ENCODE results near the gene CENPN.

The CENPN gene

DNA sequence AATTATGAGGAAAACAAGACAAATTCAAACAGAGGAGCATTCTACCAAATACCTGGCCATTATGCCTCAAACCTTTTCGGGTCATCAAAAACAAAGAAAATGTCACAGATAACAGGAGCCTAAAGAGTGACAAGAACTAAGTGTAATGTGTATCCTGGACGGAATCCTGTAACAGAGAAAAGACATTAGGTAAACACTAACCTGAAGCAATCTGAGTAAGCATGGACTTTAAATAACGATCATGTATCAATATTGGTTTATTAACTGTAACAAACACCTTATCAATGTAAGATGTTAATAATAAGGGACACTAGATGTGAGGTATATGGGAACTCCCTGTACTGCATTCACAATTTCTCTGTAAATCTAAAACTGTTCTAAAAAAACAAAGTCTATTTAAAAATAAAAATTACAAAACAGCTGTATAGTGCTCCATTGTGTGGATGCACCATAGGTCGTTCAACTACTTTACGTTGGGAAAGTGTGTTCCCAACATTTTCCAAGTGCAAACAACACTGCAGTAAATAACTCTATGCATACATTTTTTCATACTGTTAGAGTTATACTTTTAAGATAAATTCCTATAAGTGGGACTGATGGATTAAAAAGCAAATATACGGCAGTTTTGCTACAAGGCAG, 15.1 kb upstream of the CENPN start:
- no peak for DNase-seq (ENCODE audit: low read depth in 3 of 3)

DNA sequence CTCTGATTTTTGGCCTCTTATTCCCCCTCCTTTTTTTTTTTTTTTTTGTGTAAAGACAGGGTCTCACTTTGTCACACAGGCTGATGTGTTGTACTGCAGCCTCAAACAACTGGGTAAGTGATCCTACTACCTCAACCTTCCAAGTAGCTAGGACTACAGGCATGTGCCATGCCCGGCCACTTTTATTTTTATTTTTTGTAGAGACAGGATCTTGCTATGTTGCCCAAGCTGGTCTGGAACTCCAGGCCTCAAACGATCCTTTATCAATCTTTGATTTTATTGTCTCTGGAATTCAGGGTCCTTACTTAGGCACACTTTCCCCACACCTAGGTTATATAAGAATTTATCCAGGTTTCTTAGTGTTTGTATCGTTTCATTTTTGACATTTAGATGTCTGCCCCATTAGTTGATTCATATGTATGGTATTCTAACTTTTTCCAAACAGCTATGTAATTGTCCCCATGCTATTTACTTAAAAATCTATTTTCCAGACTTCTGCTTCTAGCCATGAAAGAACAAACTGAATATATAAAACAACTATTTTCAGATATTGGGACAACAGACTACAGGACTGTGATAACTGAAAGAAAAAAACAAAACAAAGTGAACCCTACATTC, 14.2 kb upstream of the CENPN start:
- no peak for DNase-seq (ENCODE audit: low read depth in 3 of 3)

DNA sequence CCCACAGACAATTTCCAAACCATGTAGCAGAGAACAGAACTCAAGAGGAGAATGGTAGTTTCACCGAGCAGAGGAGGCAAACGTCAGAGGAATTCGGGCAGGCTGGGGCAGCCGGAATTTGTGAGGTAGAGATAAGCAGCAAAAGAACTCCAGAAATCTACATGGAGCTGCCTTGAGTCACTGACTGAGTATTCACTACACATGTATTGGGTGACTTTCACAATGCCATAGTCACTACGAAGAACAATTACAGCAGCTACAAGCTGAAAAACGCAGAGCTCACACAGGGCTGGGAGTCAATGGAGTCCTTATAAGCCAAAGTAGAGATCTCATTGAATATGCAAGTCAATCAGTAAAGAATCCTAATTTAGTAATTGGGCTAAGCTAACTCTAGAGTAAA, 13.7 kb upstream of the CENPN start:
- no peak for DNase-seq (ENCODE audit: low read depth in 3 of 3)

DNA sequence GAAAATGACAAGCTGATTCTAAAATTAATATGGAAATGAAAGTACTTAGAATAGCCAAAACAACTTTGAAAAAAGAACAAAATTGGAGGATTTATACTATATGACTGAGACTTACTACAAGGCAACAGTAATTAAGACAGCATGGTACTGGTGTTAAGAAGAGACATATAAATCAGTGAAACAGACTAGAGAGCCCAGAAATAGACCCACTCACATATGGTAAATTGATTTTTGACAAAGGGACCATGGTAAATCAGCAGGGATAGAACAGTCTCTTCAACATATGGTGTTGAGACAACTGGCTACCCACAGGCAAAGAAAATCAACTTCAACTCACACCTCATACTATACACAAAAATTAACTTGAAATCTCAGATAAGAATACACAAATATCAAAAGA, 13.2 kb upstream of the CENPN start:
- no peak for DNase-seq (ENCODE audit: low read depth in 3 of 3)

DNA sequence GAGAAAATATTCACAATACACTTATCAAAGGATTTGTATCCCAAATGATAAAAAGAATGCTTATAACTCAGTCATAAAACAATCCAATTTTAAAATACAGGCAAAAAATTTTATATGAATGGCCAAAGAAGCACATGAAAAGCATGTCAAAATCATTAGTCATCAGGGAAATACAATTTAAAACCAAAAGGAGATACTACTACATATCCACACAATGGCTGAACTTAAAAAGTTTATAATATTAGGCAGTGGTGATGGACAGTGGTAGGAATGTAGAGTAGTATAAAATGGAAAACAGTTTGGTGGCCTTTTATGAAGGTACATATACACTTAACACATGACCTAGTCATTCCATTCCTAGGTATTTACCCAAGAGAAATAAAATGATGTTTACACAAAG, 12.6 kb upstream of the CENPN start:
- no peak for DNase-seq (ENCODE audit: low read depth in 3 of 3)

DNA sequence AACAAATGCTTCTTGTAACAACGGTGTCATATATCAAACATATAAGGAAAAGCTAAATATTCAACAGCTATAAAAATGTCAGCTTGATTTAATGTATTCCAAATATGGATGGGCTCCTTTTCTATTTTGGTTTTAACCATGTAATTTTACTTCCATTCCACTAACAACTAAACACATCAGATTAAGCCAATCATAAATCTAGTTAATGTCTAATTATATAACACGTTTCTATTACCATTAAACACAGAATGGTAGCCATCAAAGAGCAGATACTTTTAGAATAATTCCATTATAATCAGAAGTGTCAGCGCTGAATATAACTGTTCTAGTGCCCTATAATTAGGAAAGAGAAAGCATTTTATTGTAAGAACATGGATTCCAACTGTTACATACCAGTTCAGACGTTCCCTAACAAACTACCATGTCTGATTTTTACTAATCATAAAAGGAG, 10.3 kb upstream of the CENPN start:
- no peak for DNase-seq (ENCODE audit: low read depth in 3 of 3)

DNA sequence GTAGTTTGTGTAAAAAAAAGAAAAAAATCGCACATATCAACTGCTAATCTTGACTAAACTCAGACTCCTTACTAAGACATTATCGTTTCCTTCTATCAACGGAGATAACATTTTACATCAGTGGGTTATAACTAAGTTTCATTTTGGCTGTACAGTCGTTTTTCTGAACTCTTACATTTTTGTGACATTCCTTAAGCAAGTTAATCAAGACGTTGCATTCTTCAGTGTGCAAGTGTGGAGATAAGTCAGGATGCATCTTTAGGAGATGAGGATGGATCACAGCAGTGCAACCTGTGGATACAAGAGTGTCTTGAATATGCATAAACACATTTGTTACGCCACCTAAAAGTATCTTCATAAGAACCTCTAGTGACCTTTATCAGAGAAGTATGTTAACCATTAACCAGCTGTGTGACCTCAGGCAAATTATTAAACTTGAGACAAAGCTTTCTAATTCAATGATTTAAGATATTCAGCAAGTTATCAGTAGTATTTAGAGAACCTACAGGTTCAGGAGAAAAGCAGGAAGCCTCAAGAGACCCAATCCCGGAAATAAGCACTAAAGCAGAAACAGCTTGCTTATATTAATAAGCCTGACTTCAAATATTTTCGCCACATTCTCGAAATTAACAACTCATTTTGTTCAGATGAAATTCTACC, 9.7 kb upstream of the CENPN start:
- DNase-seq (ENCODE audit: low read depth in 3 of 3), result no peak

DNA sequence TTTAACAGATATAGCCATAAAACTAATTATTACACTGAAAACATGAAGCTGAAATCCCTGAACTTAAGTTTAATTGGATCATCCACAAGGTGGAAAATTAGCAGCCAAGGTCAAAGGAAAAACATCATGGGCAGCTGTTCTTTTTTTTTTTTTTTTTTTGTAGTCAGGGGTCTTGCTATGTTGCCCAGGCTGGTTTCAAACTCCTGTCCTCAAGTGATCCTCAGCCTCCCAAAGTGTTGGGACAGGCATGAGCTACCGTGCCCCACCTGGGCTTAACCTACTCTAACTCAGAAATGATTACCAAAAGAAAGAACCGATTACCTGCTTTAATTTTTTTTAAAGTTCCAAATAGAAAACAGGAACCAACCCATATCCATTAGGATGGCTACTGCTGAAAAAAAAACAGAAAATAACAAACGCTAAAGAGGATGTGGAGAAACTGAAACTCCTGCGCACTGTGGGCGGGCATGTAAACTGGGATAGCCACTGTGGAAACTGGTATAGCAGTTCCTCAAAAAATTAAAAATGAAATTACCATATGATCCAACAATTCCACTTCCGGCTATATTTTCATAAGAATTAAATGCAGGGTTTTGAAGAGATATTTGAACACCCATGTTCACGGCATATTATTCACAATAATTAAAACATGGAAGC, 8.9 kb upstream of the CENPN start:
- no peak for DNase-seq (ENCODE audit: low read depth in 3 of 3)

DNA sequence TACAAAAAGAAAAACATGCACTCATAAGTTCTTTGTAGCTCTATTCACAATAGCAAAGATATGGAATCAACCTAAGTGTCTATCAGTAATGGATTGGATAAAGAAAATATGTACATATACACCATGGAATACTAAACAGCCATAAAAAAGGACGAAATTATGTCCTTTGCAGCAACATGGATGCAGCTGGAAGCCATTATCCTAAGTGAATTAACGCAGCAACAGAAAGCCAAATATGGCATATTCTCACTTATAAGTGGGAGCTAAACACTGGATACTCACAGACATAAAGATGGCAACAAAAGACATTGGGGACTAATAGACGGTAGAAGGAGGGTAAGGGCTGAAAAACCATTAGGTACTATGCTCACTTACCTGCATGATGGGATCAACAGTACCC, 6.1 kb upstream of the CENPN start:
- no peak for DNase-seq (ENCODE audit: low read depth in 3 of 3)

DNA sequence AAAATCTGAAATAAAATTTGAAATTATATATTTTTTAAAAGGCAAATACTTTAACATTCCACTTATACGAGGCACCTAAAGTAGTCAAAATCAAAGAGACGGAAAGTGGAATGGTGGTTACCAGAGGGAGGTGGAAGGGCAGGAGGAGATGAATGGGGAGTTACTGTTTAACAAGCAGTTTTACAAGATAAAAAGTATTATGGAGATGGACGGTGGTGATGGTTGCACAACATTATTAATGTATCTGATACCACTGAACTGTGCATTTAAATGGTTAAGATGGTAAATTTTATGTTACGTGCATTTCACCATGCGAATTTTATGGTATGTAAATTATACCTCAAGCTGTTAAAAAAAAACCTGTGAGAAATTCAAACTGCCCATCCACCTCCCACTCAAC, 5.7 kb upstream of the CENPN start:
- DNase-seq (ENCODE audit: low read depth in 3 of 3), result no peak

DNA sequence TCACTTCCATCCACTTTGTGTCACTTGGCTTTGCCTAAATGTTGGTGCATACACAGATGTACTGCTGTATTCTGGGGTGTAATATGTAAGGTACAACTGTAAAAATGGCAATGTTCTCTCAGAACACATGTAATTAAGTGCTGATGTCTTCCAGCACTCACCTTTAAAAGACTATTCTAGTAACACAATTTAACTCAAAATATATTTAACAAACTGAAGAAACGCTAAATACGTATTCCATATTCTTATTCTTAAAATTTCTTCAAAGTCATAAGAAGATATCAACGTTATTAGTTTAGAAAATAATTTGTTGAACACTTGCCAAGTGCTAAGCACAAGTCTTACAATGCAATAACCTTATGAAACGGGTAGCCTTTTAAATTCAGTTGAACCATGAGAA, 4.0 kb upstream of the CENPN start:
- DNase-seq (ENCODE audit: low read depth in 3 of 3), result no peak

DNA sequence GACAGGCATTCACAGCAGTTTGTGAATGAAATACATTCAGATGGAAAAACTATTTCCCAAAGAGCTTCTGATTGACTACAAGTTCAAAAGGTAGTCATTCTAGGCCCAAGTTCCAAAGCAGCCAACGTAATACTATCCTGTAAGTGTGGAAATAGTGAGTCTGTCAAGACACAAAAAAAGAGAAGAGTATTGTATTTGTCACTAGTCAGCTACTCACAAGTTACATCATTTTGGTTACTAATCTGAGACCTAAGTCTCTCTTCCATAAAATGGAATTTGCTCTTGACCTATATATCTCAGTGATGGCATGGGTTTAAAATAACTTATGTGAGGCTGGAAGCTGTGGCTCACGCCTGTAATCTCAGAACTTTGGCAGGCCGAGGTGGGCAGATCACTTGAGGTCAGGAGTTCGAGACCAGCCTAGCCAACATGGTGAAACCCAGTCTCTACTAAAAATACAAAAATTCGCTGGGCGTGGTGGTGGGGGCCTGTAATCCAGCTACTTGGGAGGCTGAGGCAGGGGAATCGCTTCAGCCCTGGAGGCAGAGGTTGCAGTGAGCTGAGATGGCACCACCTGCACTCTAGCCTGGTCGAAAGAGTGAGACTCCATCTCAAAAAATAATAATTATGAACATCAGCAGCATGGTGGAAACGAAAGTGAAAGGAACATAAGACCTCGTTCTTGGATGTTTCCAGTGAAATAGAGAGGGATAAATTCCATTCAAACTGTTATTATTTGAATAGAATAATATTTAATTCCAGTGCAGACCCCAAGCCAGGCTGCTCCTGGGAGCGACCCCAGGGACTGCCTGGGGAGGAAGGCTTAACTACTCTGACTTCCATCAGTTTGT, 3.2 kb upstream of the CENPN start:
- DNase-seq (ENCODE audit: low read depth in 3 of 3), result no peak

DNA sequence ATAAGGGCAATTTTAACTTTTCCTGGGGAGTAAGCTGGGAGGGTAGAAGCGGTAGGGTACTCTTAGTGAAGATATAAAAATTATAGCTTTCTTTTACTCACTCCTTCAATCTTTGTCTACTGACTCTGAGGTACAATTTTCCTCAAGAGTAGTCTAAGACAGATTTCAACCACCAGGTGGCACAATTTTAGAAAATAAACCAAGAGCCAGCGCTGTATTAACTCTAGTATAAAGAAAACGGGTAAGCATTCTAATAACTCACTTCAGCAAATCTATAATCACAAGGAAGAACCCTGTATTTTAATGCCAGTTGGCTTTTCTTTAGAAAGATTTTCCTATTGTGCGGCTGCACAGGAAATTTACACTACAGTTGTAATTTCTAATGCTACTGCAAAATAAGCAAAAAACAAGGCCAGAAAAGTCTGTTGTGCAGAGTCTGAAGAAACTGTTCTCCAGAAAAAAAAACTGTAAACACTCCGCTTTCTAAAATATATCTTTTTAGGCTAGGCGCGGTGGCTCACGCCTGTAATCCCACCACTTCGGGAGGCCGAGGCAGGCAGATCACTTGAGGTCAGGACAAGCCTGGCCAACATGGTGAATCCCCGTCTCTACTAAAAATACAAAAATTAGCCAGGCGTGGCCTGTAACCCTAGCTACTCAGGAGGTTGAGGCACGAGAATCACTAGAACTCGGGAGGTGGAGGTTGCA, 2.2 kb upstream of the CENPN start:
- DNase-seq (ENCODE audit: low read depth in 3 of 3), result peak in 1 of 3 experiments; percentile 5

DNA sequence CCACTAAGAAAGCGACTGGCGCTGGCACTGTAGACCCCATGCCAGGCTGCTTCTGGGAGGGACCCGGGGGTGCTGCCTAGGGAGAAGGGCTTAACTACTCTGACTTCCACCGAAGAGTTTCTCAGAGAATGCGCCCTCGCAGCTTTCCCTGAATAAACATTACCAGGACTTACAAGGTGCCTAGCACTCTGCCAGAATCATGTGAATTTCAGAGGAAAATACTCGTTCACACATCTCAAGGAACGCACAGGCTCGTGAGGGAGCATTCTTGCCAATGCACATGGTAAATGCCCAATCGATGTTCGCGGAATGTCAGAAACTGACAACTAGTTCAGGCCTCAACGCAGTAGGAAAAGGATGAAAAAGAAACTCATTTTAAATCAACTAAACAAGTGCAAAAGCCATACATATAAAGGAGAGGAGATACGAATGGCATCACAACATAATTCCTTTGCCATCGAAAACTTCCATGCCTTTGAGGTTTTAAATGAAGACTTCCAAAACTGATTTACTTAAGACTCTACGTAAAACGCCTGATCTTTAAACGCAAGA, 1.3 kb upstream of the CENPN start:
- DNase-seq (ENCODE audit: low read depth in 3 of 3), result no peak

DNA sequence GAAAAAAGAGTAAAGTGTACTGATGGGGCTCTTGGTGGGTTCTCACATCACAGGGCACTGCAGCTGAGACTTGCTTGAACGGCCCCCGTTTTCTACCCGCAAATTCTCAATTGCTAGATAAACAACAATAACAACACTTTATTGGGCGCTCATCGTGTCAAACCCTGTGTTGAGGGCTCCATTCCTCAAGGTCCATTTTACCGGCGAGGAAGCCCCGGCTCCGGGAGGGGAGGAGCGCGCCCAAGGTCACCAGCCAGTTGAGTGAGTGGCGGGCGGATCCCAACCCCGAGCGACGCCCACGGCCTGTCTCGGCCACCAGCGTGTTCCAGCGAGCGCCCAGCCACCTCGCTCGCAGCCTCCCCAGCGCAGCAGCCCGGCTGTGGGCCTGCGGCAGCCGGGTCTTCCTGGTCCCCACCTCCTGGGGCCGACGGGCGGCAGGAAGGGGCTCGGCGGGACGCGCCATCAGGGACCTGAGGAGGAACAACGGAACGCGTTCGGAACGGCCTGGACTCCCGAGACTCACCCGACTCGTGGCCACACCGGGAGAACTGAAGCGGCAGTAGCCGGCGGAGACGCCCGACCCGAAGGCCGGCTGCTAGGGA, 702 bp upstream of the CENPN start:
- peak; percentile 42 to 48 (median 46) for DNase-seq (ENCODE audit: low read depth in 3 of 3)

DNA sequence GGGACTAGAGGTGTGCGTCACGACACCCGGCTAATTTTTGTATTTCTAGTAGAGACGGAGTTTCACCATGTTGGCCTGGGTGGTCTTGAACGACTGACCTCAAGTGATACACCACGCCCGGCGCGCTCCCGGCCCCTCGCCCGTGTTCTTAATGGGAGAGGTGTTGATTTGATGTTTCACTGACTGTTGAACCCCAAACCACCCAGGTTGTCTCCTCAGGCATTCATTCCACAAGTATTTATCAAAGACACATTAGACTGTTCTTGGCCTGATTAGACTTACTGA, 1.4 kb downstream of the CENPN start:
- DNase-seq (ENCODE audit: low read depth in 3 of 3), result no peak

DNA sequence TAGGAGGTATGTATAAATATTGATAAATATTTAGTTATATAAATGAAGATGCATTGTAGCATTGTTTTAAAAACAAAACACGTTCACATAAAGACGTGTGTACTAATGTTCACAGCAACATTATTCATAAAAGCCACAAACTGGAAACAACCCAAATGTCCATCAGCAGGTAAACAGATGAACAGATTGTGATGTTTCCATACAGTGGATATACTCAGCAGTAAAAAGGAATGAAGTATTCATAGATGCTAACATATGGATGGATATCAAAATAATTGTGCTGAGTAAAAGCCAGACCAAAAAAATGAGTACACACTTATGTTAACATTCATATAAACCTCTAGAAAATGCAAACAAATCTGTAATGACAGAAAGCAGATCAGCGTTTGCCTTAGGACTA, 6.0 kb downstream of the CENPN start:
- no peak for DNase-seq (ENCODE audit: low read depth in 3 of 3)

DNA sequence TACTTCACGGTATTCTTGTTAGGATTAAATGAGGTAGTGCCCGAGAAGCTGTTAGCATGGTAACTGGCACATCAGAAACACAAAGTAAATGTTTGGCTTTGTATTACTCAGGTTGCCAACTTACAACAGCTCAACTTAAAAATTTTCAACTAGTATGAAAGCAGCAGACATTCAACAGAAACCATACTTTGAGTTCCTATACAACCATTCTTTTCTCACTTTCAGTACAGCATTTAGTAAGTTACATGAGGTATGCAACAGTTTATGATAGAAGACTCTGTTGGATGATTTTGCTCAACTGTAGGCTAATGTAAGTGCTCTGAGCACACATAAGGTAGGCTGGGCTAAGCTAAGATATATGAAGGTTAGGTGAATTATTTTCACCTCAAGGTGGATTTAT, 7.7 kb downstream of the CENPN start:
- no peak for DNase-seq (ENCODE audit: low read depth in 3 of 3)

DNA sequence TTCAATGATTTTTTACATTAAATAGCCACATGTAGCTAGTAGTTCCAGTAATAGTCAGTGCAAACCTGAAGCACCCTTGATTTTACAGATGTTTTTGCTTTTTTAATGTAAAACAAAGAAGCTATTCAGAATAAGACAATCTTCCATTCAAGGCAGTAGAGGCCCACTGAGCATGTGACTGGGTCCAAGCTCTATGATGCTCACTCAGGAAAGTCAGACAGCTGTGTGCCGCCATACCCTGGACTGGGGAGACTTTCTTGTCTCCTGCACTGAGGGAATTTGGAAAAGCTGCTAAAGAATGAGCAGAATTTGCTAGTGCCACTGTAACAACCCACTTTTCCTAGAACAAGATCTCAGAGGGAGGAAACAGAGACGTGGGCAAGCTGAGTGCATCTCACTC, 11.5 kb downstream of the CENPN start:
- DNase-seq (ENCODE audit: low read depth in 3 of 3), result no peak

DNA sequence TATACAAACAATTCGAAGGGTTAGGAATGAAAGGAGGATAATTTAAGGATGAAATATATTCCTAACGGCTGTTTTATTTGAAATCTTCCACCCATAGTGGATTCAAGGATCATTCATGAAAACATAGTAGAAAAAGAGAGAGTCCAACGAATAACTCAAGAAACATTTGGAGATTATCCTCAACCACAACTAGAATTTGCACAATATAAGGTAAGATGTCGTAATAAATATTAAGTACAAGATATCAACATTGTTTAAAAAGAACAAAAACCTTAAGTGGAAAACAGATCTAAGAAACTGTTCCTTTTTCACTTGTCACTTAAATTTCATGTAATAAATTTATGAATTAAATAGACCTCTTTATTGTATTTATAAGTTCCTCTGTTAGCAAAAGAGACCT, 19.4 kb downstream of the CENPN start:
- no peak for DNase-seq (ENCODE audit: low read depth in 3 of 3)
